AG04450 (cell line): Measurements from ENCODE around the gene TNFRSF13B. TPM values are rescaled to one million over a fixed set of nuclear protein-coding genes. Genes with fewer than 3 reads are reported as not detected.
"Not testable (repeated sequence)": the region's sequence is repeated elsewhere in the genome, so short reads cannot be mapped to it uniquely, and the experiment has no call there.

ENCODE experiments used
- CTCF ChIA-PET: fragments of 300-600, 350-600 bp; formaldehyde crosslinking; extraction: SDS; loops from one replicate; lab custom pipeline; 2022; ENCODE audit warnings: antibody characterized with exemption, inconsistent platforms; lab: Charles Lee
- POLR2A ChIA-PET: fragments of 350-600 bp; formaldehyde crosslinking; extraction: SDS; loops from one replicate; lab custom pipeline; 2021; ENCODE audit warnings: antibody characterized with exemption, inconsistent platforms; lab: Yijun Ruan, JAX
- DNase-seq: peaks from one replicate; pipeline ENCODE4 v3.0.0-alpha.2; 2011; ENCODE audit warnings: low read depth, low spot score
- H3K27ac ChIP-seq: one replicate; pipeline ENCODE4 v1.5.1; 2012; ENCODE audit warnings: low read depth, low read length, control low read depth
- H3K27me3 ChIP-seq: one replicate; pipeline ENCODE4 v1.6.0; 2012; ENCODE audit warnings: low read length; ENCODE audit not compliant: control insufficient read depth, insufficient read depth
- H3K4me3 ChIP-seq: 2 replicates; pipeline ENCODE4 v1.5.1; 2011; ENCODE audit warnings: mild to moderate bottlenecking, low read depth, low read length, control low read depth
- H3K9me3 ChIP-seq: 2 replicates; pipeline ENCODE4 v1.5.1; 2012; ENCODE audit warnings: low read length; ENCODE audit not compliant: control insufficient read depth, insufficient read depth
- CTCF ChIP-seq: IDR thresholded peaks from 2 replicates; pipeline ENCODE4 v1.5.1; 2011; ENCODE audit warnings: low read depth, low read length, control low read depth, inconsistent platforms
- polyA plus RNA-seq: library from polyadenylated mRNA; depleted of rRNA; stranded (reverse); fragments of >200 nt; gene quantifications from 2 replicates; pipeline ENCODE4 v1.2.3, GENCODE V29; 2011

The TNFRSF13B gene
- polyA plus RNA-seq, 1 experiment = not detected

GRCh38 chr17:16972346-16972745 lies 428 bp upstream of the TNFRSF13B start:
- DNase-seq = no peak
- no peak overlapping the region for H3K27ac ChIP-seq
- H3K9me3 ChIP-seq = no peaks in the 10 kb centered on the region
- peaks cover 18% of the 10 kb centered on the region for H3K27me3 ChIP-seq
- ChIA-PET CTCF (no interaction called here), POLR2A (no interaction called here)
- TF ChIP-seq CTCF = no peak
- H3K4me3 ChIP-seq = no peak overlapping the region

DNA sequence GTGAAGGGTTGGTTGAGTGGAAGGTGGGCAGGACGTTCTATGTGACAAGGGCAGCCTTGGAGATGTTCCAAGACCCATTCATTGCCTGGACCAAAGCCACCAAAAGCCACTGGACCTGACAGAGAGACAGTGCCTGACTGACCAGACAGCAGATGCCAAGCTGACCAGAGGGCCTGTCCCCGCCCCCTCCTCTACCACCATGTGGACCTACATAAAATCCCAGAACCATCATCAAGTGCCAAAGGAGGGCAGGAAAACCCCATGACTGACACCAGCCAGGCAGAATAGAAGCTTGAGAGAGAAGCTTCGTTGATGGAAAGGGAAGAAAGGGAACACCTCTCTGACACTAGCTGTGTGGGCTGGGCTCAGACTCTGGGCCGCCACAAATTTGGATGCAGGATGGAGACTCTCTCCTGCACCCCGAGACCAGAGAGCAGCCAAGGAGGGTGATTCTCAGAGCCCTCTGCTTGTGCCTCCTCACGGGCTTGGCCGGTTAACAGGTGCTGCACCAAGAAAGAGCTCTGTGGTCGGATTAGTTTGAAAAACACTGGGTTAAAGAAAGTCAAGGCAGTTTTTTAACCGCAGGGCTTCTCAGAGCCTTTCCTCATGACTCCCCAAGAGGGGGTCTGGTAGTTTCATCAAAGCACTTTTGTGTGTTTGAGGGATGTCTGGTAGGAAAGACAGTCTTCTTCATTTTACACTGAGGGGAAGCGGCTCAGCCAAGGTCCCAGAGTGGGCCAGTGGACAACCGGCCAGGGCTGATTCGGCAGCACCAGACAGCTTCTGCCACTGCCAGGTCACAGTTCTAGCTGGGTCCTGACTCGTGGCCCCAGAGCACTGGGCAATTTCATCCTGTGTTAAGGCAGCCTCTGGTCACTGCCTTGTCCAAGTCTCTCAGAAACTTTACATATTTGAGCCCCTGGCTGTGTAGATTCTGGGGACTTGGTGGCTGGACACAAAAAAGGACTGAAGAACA lies 1.7 kb downstream of the TNFRSF13B start:
- ChIA-PET CTCF (interaction anchor here (0.6 kb wide), 1 partner anchor 21 kb away, joined by 8 read pairs; no protein-coding TSS in a partner anchor), POLR2A (interaction anchor here (0.7 kb wide), 1 partner anchor 16 kb away, joined by 4 read pairs; no protein-coding TSS in a partner anchor)
- Histone ChIP-seq H3K9me3 (no peaks in the 10 kb centered on the region), H3K27me3 (peaks cover 18% of the 10 kb centered on the region), H3K4me3 (no peak overlapping the region), H3K27ac (no peak overlapping the region)
- no peak for TF ChIP-seq CTCF
- DNase-seq = no peak

DNA sequence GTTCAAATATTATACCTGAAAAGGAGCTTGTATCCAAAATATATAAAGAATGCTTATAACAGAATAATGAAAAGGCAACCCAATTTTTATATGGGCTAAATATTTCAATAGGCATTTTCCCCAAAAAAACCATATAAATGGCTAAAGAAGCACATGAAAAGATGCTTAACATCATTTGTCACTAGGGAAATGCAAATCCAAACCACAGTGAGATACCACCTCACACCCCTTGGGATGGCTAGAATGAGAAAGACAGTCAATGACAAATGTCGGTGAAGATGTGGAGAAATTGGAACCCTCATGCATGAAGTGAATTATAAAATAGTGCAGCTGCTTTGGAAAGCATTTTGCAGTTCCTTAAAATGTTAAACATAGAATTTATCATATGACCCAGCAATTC lies 3.1 kb downstream of the TNFRSF13B start:
- no peak for TF ChIP-seq CTCF
- Histone ChIP-seq H3K27ac (no peak overlapping the region), H3K27me3 (peaks cover 15% of the 10 kb centered on the region), H3K4me3 (no peak overlapping the region), H3K9me3 (no peaks in the 10 kb centered on the region)
- ChIA-PET POLR2A (no interaction called here), CTCF (no interaction called here)
- DNase-seq = no peak

DNA sequence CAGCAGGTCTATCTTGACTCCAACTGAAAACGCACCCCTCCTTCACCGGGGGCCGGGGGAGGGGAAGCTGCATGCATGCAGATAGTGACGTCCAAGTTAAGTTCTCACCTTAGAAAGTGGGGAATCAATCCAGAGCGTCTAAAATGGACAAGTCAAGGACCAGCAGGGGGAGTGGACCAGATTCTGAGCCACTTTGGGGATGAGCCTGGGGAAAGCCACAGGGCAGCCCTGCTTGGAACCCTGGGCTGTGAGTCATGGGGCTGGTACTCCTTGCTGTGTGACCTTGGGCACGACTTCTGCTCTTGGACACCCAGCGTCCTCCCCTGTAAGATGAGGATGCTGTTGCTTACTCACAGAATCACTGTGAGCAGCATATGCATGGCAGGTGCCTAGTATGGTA lies 9.1 kb downstream of the TNFRSF13B start:
- H3K27ac ChIP-seq = no peak overlapping the region
- POLR2A ChIA-PET = no interaction called here
- CTCF ChIA-PET = no interaction called here
- no peak overlapping the region for H3K4me3 ChIP-seq
- DNase-seq = no peak
- no peak for TF ChIP-seq CTCF
- no peaks in the 10 kb centered on the region for H3K9me3 ChIP-seq
- peaks cover 15% of the 10 kb centered on the region for H3K27me3 ChIP-seq

- Histone ChIP-seq H3K4me3 (no peak overlapping the region), H3K27me3 (peaks cover 17% of the 10 kb centered on the region), H3K27ac (no peak overlapping the region), H3K9me3 (no peaks in the 10 kb centered on the region)
- TF ChIP-seq CTCF = no peak
- ChIA-PET POLR2A (no interaction called here), CTCF (no interaction called here)
- DNase-seq = no peak
Measured at GRCh38 chr17:16961792-16962191, 10.1 kb downstream of the TNFRSF13B start.

GRCh38 chr17:16961022-16961421 lies 10.9 kb downstream of the TNFRSF13B start:
- peaks cover 20% of the 10 kb centered on the region for H3K27me3 ChIP-seq
- DNase-seq, CTCF ChIA-PET, H3K27ac ChIP-seq, POLR2A ChIA-PET, H3K9me3 ChIP-seq, H3K4me3 ChIP-seq: not testable (repeated sequence)

- POLR2A ChIA-PET = not testable (repeated sequence)
Measured at GRCh38 chr17:16955011-16955410, 16.9 kb downstream of the TNFRSF13B start.

More at GRCh38 chr17:16955011-16955410, 16.9 kb downstream of the TNFRSF13B start:
- H3K9me3 ChIP-seq, DNase-seq, H3K27ac ChIP-seq, CTCF ChIA-PET, H3K4me3 ChIP-seq: not testable (repeated sequence)
- H3K27me3 ChIP-seq = peaks cover 24% of the 10 kb centered on the region
